OCI-LY1 (cell line): ENCODE measurements around the gene AZU1.

Experiments used
- H2AFZ ChIP-seq: fragments of 200-600 bp; sonication (generic), shearing (Covaris generic); 2 replicates; pipeline ENCODE4 v1.6.0; 2014; ENCODE audit warnings: antibody characterized with exemption, mild to moderate bottlenecking, low read length
- H3F3A ChIP-seq: fragments of 200-600 bp; sonication (generic), shearing (Covaris generic); 2 replicates; pipeline ENCODE4 v1.6.0; 2014; ENCODE audit warnings: mild to moderate bottlenecking, antibody characterized with exemption, low read length, moderate library complexity; ENCODE audit not compliant: insufficient read depth
- H3K27ac ChIP-seq: fragments of 200-600 bp; sonication (generic); 2 replicates; pipeline ENCODE4 v1.5.1; 2014; ENCODE audit warnings: low read length, mixed run types, mild to moderate bottlenecking, low read depth; ENCODE audit not compliant: poor library complexity, severe bottlenecking
- H3K27me3 ChIP-seq: fragments of 200-600 bp; sonication (generic); 2 replicates; pipeline ENCODE4 v1.6.0; 2014; ENCODE audit warnings: antibody characterized with exemption, mild to moderate bottlenecking, low read length, moderate library complexity; ENCODE audit not compliant: insufficient read depth
- H3K36me3 ChIP-seq: fragments of 200-600 bp; sonication (generic); 2 replicates; pipeline ENCODE4 v1.6.1; 2014; ENCODE audit warnings: mild to moderate bottlenecking, antibody characterized with exemption, low read length, moderate library complexity, mixed read lengths; ENCODE audit not compliant: insufficient read depth
- H3K4me1 ChIP-seq: fragments of 200-600 bp; sonication (generic); 2 replicates; pipeline ENCODE4 v1.5.1; 2014; ENCODE audit warnings: mild to moderate bottlenecking, low read length, moderate library complexity; ENCODE audit not compliant: insufficient read depth, severe bottlenecking
- H3K4me2 ChIP-seq: fragments of 200-600 bp; sonication (generic), shearing (Covaris generic); 2 replicates; pipeline ENCODE4 v1.6.1; 2014; ENCODE audit warnings: low read length
- H3K4me3 ChIP-seq: fragments of 200-600 bp; sonication (generic); 2 replicates; pipeline ENCODE4 v1.5.1; 2014; ENCODE audit warnings: low read length, low read depth, mild to moderate bottlenecking, mixed read lengths; ENCODE audit not compliant: poor library complexity, severe bottlenecking
- H3K79me2 ChIP-seq: fragments of 200-600 bp; shearing (Covaris generic); 2 replicates; pipeline ENCODE4 v1.6.1; 2016; ENCODE audit warnings: mixed run types, low read length, mixed read lengths; ENCODE audit not compliant: insufficient read depth
- H3K9ac ChIP-seq: fragments of 200-600 bp; sonication (generic), shearing (Covaris generic); 2 replicates; pipeline ENCODE4 v1.6.1; 2014; ENCODE audit warnings: mild to moderate bottlenecking, low read length, mixed read lengths
- H3K9me2 ChIP-seq: fragments of 200-600 bp; sonication (generic), shearing (Covaris generic); 2 replicates; pipeline ENCODE4 v1.6.1; 2014; ENCODE audit warnings: low read depth, mild to moderate bottlenecking, low read length, mixed read lengths
- H3K9me3 ChIP-seq: fragments of 200-600 bp; shearing (Covaris generic); 2 replicates; pipeline ENCODE4 v1.6.1; 2014; ENCODE audit warnings: low read length, mixed read lengths
- H4K20me1 ChIP-seq: fragments of 200-600 bp; sonication (generic), shearing (Covaris generic); 2 replicates; pipeline ENCODE4 v1.6.0; 2016; ENCODE audit warnings: mild to moderate bottlenecking, low read length; ENCODE audit not compliant: insufficient read depth
- CTCF ChIP-seq: fragments of 200-600 bp; sonication (generic), shearing (Covaris generic); IDR thresholded peaks from 2 replicates; pipeline ENCODE4 v1.5.1; 2017; ENCODE audit warnings: mild to moderate bottlenecking, antibody characterized with exemption, low read length, moderate library complexity, mixed read lengths
- EZH2 ChIP-seq: fragments of 200-600 bp; sonication (generic), shearing (Covaris generic); IDR thresholded peaks from 2 replicates; pipeline ENCODE4 v1.8.0; 2017; ENCODE audit warnings: borderline replicate concordance, mixed run types, mild to moderate bottlenecking, antibody characterized with exemption, low read length, moderate library complexity, mixed read lengths

Gene AZU1

DNA sequence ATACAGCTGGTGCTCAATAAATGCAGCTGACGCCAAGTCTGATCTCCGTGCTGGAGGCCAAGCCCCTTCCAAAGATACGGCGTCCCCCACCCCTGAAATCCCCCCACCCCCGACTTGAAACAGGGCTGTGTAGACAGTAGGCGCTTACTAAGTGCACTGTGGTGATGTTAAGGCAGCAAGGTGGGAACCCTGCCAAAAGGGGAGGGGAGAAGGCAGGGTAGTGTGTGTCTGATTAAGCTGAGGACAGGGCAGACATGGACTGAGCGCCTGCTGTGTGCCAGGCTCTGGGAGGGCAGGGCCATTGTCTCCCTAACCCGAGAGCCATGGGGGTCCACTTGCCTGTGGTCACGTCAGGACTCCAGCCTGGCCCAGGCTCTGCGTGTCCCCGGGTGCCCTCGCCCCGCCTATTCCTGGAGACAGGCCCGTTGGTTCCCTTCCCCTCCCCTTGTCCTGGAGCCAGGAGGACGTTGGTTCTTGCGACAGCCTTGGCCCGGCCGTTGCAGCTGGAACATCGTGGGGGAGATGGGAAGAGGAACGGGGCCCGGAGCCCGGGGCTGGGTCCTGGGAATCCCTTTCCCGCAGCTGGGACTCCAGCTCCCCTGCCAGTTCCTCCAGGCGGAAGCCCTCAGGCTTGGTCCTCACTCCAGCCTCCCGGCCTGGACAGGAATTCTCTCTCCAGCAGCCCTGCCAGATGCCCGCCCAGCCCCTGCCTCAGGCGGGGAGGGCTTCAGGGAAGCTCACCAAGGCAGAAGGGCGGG lies 22.8 kb downstream of the AZU1 start:
- no peak overlapping the region for H3K27ac ChIP-seq
- no peaks in the 10 kb centered on the region for H3F3A ChIP-seq
- no peaks in the 10 kb centered on the region for H3K9me2 ChIP-seq
- no peak overlapping the region for H3K9ac ChIP-seq
- no peaks in the 10 kb centered on the region for H3K4me1 ChIP-seq
- H3K79me2 ChIP-seq, result no peaks in the 10 kb centered on the region
- H3K27me3 ChIP-seq, result no peaks in the 10 kb centered on the region; the same call in 1 of the 2 replicates
- H3K9me3 ChIP-seq, result no peaks in the 10 kb centered on the region
- TF ChIP-seq CTCF, result no peak
- no peak for TF ChIP-seq EZH2
- no peak overlapping the region for H2AFZ ChIP-seq
- no peaks in the 10 kb centered on the region for H3K36me3 ChIP-seq
- H3K4me2 ChIP-seq, result no peak overlapping the region
- H3K4me3 ChIP-seq, result no peak overlapping the region
- H4K20me1 ChIP-seq, result no peaks in the 10 kb centered on the region

- Histone ChIP-seq H3K27me3 (no peaks in the 10 kb centered on the region; the same call in 1 of the 2 replicates), H3K9ac (no peak overlapping the region), H3K9me3 (no peaks in the 10 kb centered on the region), H3K4me2 (no peak overlapping the region), H3K4me3 (no peak overlapping the region), H3K27ac (no peak overlapping the region), H3F3A (no peaks in the 10 kb centered on the region), H3K4me1 (no peaks in the 10 kb centered on the region), H3K36me3 (no peaks in the 10 kb centered on the region), H2AFZ (no peak overlapping the region), H3K9me2 (no peaks in the 10 kb centered on the region), H4K20me1 (no peaks in the 10 kb centered on the region), H3K79me2 (no peaks in the 10 kb centered on the region)
- TF ChIP-seq CTCF, result no peak
- TF ChIP-seq EZH2, result no peak
These were observed 23.3 kb downstream of the AZU1 start for GRCh38 chr19:850979-851335.

DNA sequence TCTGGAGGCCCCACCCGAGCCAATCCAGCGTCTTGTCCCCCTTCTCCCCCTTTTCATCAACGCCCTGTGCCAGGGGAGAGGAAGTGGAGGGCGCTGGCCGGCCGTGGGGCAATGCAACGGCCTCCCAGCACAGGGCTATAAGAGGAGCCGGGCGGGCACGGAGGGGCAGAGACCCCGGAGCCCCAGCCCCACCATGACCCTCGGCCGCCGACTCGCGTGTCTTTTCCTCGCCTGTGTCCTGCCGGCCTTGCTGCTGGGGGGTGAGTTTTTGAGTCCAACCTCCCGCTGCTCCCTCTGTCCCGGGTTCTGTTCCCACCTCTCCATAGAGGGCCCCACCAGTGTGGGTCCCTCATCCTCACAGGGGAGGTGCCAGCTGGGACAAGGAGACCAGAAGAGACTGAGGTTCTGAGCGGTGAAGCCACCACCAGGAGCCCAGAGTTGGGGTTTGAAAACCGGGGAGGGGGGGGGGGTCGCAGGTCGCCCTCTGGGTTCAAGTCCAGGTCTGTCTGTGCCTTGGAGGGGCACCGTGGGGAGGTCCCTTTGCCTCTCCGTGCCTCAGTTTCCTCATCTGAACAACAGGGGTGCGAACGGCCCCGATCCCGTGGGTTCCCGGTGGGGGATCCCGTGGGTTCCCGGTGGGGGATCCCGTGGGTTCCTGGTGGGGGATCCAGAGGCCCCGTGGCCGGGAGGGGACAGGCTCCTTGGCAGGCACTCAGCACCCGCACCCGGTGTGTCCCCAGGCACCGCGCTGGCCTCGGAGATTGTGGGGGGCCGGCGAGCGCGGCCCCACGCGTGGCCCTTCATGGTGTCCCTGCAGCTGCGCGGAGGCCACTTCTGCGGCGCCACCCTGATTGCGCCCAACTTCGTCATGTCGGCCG lies 24.7 kb downstream of the AZU1 start, which contains the start of gene ELANE:
ELANE (plus strand) TSS at position 168 of the 878 bp plus-strand sequence; CDS start at position 194, 26 bp downstream.
- no peaks in the 10 kb centered on the region for H3F3A ChIP-seq
- H2AFZ ChIP-seq, result no peak within 1 kb of the TSS

More for the DNA sequence above, 24.7 kb downstream of the AZU1 start, which contains the start of gene ELANE:
- no peak within 1 kb of the TSS for H3K4me3 ChIP-seq
- no peaks in the 10 kb centered on the region for H3K36me3 ChIP-seq
- no peaks in the 10 kb centered on the region; the same call in 1 of the 2 replicates for H3K27me3 ChIP-seq
- no peaks in the 10 kb centered on the region for H3K79me2 ChIP-seq
- H3K9me2 ChIP-seq, result no peaks in the 10 kb centered on the region
- H3K4me1 ChIP-seq, result no peaks in the 10 kb centered on the region
- H3K27ac ChIP-seq, result no peak within 1 kb of the TSS
- H3K9ac ChIP-seq, result no peak within 1 kb of the TSS
- no peaks in the 10 kb centered on the region for H3K9me3 ChIP-seq
- TF ChIP-seq EZH2 (no peak), CTCF (no peak)
- no peak within 1 kb of the TSS for H3K4me2 ChIP-seq
- no peaks in the 10 kb centered on the region for H4K20me1 ChIP-seq
